ENCODE data around the gene DBH. TPM values are rescaled to one million over a fixed set of nuclear protein-coding genes. Genes with fewer than 3 reads are reported as not detected.

The DBH gene
- total RNA-seq, 2 donors from 2014 or later = not detected

- H3K36me3 ChIP-seq (replicated peaks in 1 of 2; ENCODE audit: insufficient read depth in 1 of 2, low read depth in 2 of 2) = no peaks in the 10 kb centered on the region
- H3K27me3 ChIP-seq = no peaks in the 10 kb centered on the region
- DNase-seq (no peak), ATAC-seq (no peak)
- peaks cover 0 to 20% (median 0%) of the 10 kb centered on the region in 3 donors for H3K9me3 ChIP-seq
- no peaks in the 10 kb centered on the region for H3K4me1 ChIP-seq
- TF ChIP-seq, protein P1, sequence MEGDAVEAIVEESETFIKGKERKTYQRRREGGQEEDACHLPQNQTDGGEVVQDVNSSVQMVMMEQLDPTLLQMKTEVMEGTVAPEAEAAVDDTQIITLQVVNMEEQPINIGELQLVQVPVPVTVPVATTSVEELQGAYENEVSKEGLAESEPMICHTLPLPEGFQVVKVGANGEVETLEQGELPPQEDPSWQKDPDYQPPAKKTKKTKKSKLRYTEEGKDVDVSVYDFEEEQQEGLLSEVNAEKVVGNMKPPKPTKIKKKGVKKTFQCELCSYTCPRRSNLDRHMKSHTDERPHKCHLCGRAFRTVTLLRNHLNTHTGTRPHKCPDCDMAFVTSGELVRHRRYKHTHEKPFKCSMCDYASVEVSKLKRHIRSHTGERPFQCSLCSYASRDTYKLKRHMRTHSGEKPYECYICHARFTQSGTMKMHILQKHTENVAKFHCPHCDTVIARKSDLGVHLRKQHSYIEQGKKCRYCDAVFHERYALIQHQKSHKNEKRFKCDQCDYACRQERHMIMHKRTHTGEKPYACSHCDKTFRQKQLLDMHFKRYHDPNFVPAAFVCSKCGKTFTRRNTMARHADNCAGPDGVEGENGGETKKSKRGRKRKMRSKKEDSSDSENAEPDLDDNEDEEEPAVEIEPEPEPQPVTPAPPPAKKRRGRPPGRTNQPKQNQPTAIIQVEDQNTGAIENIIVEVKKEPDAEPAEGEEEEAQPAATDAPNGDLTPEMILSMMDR (IDR thresholded peaks at IDR 0.05) = no peak
- TF ChIP-seq POLR2A (IDR thresholded peaks at IDR 0.05) = no peak
- intact Hi-C loops (cut with DNase I) = no loop called here
- 77 to 90% methylated on average over 6 to 7 of the region's 7 CpGs for WGBS, 2 donors
- H3K27ac ChIP-seq = no peak overlapping the region
- no peak overlapping the region for H3K4me3 ChIP-seq
Measured at GRCh38 chr9:133598978-133599377, 37.2 kb upstream of the DBH start.

- Histone ChIP-seq H3K4me3 (no peak overlapping the region), H3K4me1 (no peaks in the 10 kb centered on the region), H3K36me3 (replicated peaks in 1 of 2; ENCODE audit: insufficient read depth in 1 of 2, low read depth in 2 of 2) (no peaks in the 10 kb centered on the region), H3K27me3 (no peaks in the 10 kb centered on the region), H3K9me3 (peaks cover 0 to 20% (median 0%) of the 10 kb centered on the region in 3 donors), H3K27ac (no peak overlapping the region)
- 87 to 89% methylated on average over 6 of the region's 6 CpGs for WGBS, 2 donors
- TF ChIP-seq, protein P1 (IDR thresholded peaks at IDR 0.05) = no peak
- ATAC-seq (no peak), DNase-seq (no peak)
- intact Hi-C loops (cut with DNase I) = no loop called here
Measured at GRCh38 chr9:133599470-133600173, 36.5 kb upstream of the DBH start.

- peaks cover 0 to 20% (median 0%) of the 10 kb centered on the region in 3 donors for H3K9me3 ChIP-seq
- DNase-seq (no peak), ATAC-seq (no peak)
Measured at GRCh38 chr9:133600739-133601138, 35.4 kb upstream of the DBH start.

DNA sequence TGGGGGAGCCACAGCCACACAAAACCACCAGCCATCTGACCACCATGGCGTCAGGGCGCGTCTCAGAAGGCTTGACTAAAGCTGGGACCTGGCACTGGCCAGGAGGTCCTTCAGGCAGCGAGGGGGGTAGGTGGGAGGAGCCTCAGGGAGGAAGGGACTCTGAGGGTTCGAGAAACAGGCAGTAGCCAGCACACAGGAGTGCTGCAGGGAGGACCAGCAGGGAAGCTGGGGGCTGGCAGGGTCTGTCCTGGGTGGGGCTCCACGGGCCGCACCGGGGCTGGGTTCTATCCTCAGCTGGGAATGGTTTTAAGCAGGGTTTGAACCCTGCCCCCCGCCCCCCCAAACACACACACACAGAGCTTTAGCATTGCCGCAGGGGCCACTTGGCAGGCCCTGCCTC, 34.4 kb upstream of the DBH start:
- intact Hi-C loops (cut with DNase I) = no loop called here

More at GRCh38 chr9:133600739-133601138, 35.4 kb upstream of the DBH start:
- TF ChIP-seq, protein P1 (IDR thresholded peaks at IDR 0.05) = no peak
- TF ChIP-seq POLR2A (IDR thresholded peaks at IDR 0.05) = no peak
- Histone ChIP-seq H3K4me1 (no peaks in the 10 kb centered on the region), H3K27ac (no peak overlapping the region), H3K27me3 (no peaks in the 10 kb centered on the region), H3K36me3 (replicated peaks in 1 of 2; ENCODE audit: insufficient read depth in 1 of 2, low read depth in 2 of 2) (no peaks in the 10 kb centered on the region), H3K4me3 (no peak overlapping the region)
- WGBS, 2 donors = 63 to 72% methylated on average over 7 of the region's 7 CpGs
- intact Hi-C loops (cut with DNase I) = no loop called here

More for the DNA sequence above, 34.4 kb upstream of the DBH start:
- Histone ChIP-seq H3K27ac (no peak overlapping the region), H3K27me3 (no peaks in the 10 kb centered on the region), H3K36me3 (replicated peaks in 1 of 2; ENCODE audit: insufficient read depth in 1 of 2, low read depth in 2 of 2) (no peaks in the 10 kb centered on the region), H3K4me1 (no peaks in the 10 kb centered on the region), H3K9me3 (peaks cover 0 to 15% (median 0%) of the 10 kb centered on the region in 3 donors), H3K4me3 (no peak overlapping the region)
- 86% methylated on average over 8 to 10 of the region's 10 CpGs for WGBS, 2 donors
- DNase-seq (no peak), ATAC-seq (no peak)
- TF ChIP-seq POLR2A (IDR thresholded peaks at IDR 0.05) = no peak
- TF ChIP-seq, protein P1 (IDR thresholded peaks at IDR 0.05) = no peak

Measured in body of pancreas (tissue), 4 donors.